A673 (cell line): Measurements from ENCODE around the gene UBASH3B. TPM values are rescaled to one million over a fixed set of nuclear protein-coding genes. Genes with fewer than 3 reads are reported as not detected.

Experiments used
- BruUV-seq: library from RNA; stranded (reverse); fragments of 400-500 nt; replicated peaks from 2 replicates; lab custom pipeline; 2021; lab: Mats Ljungman, UMichigan
- CTCF ChIA-PET: fragments of 300-600 bp; sonication (Branson Sonifier 250); formaldehyde crosslinking; loops from one replicate; lab custom pipeline; 2022; ENCODE audit warnings: antibody characterized with exemption; lab: Charles Lee
- POLR2A ChIA-PET: fragments of 300-600 bp; sonication (Branson Sonifier 250); formaldehyde crosslinking; loops from one replicate; lab custom pipeline; 2022; ENCODE audit warnings: antibody characterized with exemption; ENCODE audit not compliant: low non-redundant PET; lab: Charles Lee
- DNase-seq: peaks from one replicate; pipeline ENCODE4 v3.0.0-alpha.2; 2015; ENCODE audit warnings: low spot score
- H3K27ac ChIP-seq: fragments of 200-600 bp; sonication (generic); 2 replicates; pipeline ENCODE4 v1.5.1; 2016; ENCODE audit warnings: mixed run types, low read depth, mild to moderate bottlenecking, mixed read lengths, antibody characterized with exemption, low read length; ENCODE audit not compliant: poor library complexity, severe bottlenecking
- H3K27me3 ChIP-seq: fragments of 200-600 bp; sonication (generic); replicated peaks from 2 replicates; pipeline ENCODE4 v1.6.1; 2017; ENCODE audit warnings: mixed run types, low read depth, mild to moderate bottlenecking, mixed read lengths, antibody characterized with exemption, low read length; ENCODE audit not compliant: insufficient read depth, poor library complexity
- H3K36me3 ChIP-seq: fragments of 200-600 bp; sonication (generic); 2 replicates; pipeline ENCODE4 v1.6.1; 2016; ENCODE audit warnings: mixed run types, mild to moderate bottlenecking, mixed read lengths, antibody characterized with exemption, low read length; ENCODE audit not compliant: insufficient read depth, poor library complexity, severe bottlenecking
- H3K4me1 ChIP-seq: fragments of 200-600 bp; sonication (generic); 2 replicates; pipeline ENCODE4 v1.6.1; 2017; ENCODE audit warnings: mixed run types, mild to moderate bottlenecking, mixed read lengths, antibody characterized with exemption, low read length; ENCODE audit not compliant: insufficient read depth, poor library complexity, severe bottlenecking
- H3K4me3 ChIP-seq: fragments of 200-600 bp; sonication (generic); 2 replicates; pipeline ENCODE4 v1.5.1; 2016; ENCODE audit warnings: low read depth, mixed run types, mild to moderate bottlenecking, mixed read lengths, low read length; ENCODE audit not compliant: poor library complexity, severe bottlenecking
- H3K9me3 ChIP-seq: fragments of 200-600 bp; sonication (generic); 2 replicates; pipeline ENCODE4 v1.6.1; 2016; ENCODE audit warnings: mixed run types, low read depth, mild to moderate bottlenecking, mixed read lengths, antibody characterized with exemption, low read length; ENCODE audit not compliant: poor library complexity, severe bottlenecking
- CTCF ChIP-seq: fragments of 300-800, 200-600 bp; sonication (generic); conservative IDR thresholded peaks from 2 replicates; pipeline ENCODE4 v1.5.1; 2017; ENCODE audit warnings: low read depth, mild to moderate bottlenecking, antibody characterized with exemption, low read length, moderate library complexity, mixed read lengths
- EZH2 ChIP-seq: fragments of 200-600 bp; sonication (generic); IDR thresholded peaks from 2 replicates; pipeline ENCODE4 v1.6.1; 2017; ENCODE audit warnings: borderline replicate concordance, low read depth, mild to moderate bottlenecking, mixed read lengths, antibody characterized with exemption, low read length; ENCODE audit not compliant: poor library complexity, severe bottlenecking
- intact Hi-C: fragments of 100-400 bp; cut with micrococcal nuclease; formaldehyde crosslinking; loops from one replicate; pipeline ENCODE4 v1.10.0; 2022; ENCODE audit not compliant: unreplicated experiment
- total RNA-seq: library from RNA; stranded (reverse); gene quantifications from 2 replicates; pipeline ENCODE4 v1.2.3, GENCODE V29; 2021

Gene UBASH3B
- total RNA-seq, 1 experiment from 2014 or later, result 15.3 TPM

GRCh38 chr11:122616718-122617117, 38.8 kb upstream of the UBASH3B start:
- ChIA-PET POLR2A (no interaction called here), CTCF (no interaction called here)
- no peak for TF ChIP-seq CTCF
- TF ChIP-seq EZH2, result no peak
- Histone ChIP-seq H3K36me3 (no peaks in the 10 kb centered on the region), H3K4me3 (no peak overlapping the region), H3K27me3 (no peaks in the 10 kb centered on the region), H3K9me3 (no peaks in the 10 kb centered on the region), H3K4me1 (no peaks in the 10 kb centered on the region), H3K27ac (no peak overlapping the region)
- DNase-seq, result peak; percentile 10
- intact Hi-C loops, result no loop called here
- no TSS peak for BruUV-seq

- Histone ChIP-seq H3K4me3 (no peak overlapping the region), H3K36me3 (no peaks in the 10 kb centered on the region), H3K4me1 (no peaks in the 10 kb centered on the region), H3K9me3 (no peaks in the 10 kb centered on the region), H3K27me3 (no peaks in the 10 kb centered on the region), H3K27ac (no peak overlapping the region)
- DNase-seq, result no peak
- no TSS peak for BruUV-seq
- TF ChIP-seq CTCF, result no peak
- ChIA-PET CTCF (no interaction called here), POLR2A (no interaction called here)
- intact Hi-C loops, result no loop called here
These were observed 38.2 kb upstream of the UBASH3B start for GRCh38 chr11:122617297-122617696.

GRCh38 chr11:122617926-122618325, 37.6 kb upstream of the UBASH3B start:
- Histone ChIP-seq H3K4me1 (no peaks in the 10 kb centered on the region), H3K36me3 (no peaks in the 10 kb centered on the region), H3K27me3 (no peaks in the 10 kb centered on the region), H3K27ac (no peak overlapping the region), H3K4me3 (no peak overlapping the region), H3K9me3 (no peaks in the 10 kb centered on the region)
- no peak for DNase-seq
- no TSS peak for BruUV-seq
- intact Hi-C loops, result no loop called here
- POLR2A ChIA-PET, result no interaction called here
- no peak for TF ChIP-seq EZH2
- CTCF ChIA-PET, result interaction anchor here (0.6 kb wide), 1 partner anchor 164 kb away, joined by 3 read pairs; no protein-coding TSS in a partner anchor

- intact Hi-C loops, result no loop called here
- Histone ChIP-seq H3K4me3 (no peak overlapping the region), H3K27ac (no peak overlapping the region), H3K4me1 (no peaks in the 10 kb centered on the region), H3K9me3 (no peaks in the 10 kb centered on the region), H3K36me3 (no peaks in the 10 kb centered on the region), H3K27me3 (no peaks in the 10 kb centered on the region)
- TF ChIP-seq CTCF (no peak), EZH2 (no peak)
- no peak for DNase-seq
- CTCF ChIA-PET, result no interaction called here
- no TSS peak for BruUV-seq
- POLR2A ChIA-PET, result no interaction called here
These were observed 36.6 kb upstream of the UBASH3B start for GRCh38 chr11:122618927-122619326.
